ENCODE measurements around the gene MEF2C. TPM values are rescaled to one million over a fixed set of nuclear protein-coding genes. Genes with fewer than 3 reads are reported as not detected.

MEF2C gene
- total and polyA plus RNA-seq, 2 experiments from 2014 or later, result 0.97 to 1.6 TPM

DNA sequence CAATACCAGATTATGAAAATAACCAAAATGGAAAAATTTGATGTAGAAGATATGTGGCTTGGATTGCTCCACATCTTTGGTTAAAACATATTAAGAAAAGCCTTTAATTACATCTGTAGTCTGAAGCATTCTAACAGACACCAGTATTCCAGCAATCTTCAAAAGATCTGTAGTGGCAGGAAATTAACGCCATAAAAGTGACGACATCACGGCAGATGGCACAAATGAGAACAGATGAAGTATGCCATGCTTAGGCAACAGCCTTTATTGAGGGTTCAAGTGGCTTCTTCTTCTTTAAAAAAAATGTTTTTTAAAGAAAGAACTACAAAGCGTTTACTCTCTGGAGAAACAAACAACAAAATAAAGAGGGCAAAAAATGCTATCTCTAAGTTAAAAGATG lies 164.2 kb downstream of the MEF2C start (continued):
- TF ChIP-seq, protein P1, sequence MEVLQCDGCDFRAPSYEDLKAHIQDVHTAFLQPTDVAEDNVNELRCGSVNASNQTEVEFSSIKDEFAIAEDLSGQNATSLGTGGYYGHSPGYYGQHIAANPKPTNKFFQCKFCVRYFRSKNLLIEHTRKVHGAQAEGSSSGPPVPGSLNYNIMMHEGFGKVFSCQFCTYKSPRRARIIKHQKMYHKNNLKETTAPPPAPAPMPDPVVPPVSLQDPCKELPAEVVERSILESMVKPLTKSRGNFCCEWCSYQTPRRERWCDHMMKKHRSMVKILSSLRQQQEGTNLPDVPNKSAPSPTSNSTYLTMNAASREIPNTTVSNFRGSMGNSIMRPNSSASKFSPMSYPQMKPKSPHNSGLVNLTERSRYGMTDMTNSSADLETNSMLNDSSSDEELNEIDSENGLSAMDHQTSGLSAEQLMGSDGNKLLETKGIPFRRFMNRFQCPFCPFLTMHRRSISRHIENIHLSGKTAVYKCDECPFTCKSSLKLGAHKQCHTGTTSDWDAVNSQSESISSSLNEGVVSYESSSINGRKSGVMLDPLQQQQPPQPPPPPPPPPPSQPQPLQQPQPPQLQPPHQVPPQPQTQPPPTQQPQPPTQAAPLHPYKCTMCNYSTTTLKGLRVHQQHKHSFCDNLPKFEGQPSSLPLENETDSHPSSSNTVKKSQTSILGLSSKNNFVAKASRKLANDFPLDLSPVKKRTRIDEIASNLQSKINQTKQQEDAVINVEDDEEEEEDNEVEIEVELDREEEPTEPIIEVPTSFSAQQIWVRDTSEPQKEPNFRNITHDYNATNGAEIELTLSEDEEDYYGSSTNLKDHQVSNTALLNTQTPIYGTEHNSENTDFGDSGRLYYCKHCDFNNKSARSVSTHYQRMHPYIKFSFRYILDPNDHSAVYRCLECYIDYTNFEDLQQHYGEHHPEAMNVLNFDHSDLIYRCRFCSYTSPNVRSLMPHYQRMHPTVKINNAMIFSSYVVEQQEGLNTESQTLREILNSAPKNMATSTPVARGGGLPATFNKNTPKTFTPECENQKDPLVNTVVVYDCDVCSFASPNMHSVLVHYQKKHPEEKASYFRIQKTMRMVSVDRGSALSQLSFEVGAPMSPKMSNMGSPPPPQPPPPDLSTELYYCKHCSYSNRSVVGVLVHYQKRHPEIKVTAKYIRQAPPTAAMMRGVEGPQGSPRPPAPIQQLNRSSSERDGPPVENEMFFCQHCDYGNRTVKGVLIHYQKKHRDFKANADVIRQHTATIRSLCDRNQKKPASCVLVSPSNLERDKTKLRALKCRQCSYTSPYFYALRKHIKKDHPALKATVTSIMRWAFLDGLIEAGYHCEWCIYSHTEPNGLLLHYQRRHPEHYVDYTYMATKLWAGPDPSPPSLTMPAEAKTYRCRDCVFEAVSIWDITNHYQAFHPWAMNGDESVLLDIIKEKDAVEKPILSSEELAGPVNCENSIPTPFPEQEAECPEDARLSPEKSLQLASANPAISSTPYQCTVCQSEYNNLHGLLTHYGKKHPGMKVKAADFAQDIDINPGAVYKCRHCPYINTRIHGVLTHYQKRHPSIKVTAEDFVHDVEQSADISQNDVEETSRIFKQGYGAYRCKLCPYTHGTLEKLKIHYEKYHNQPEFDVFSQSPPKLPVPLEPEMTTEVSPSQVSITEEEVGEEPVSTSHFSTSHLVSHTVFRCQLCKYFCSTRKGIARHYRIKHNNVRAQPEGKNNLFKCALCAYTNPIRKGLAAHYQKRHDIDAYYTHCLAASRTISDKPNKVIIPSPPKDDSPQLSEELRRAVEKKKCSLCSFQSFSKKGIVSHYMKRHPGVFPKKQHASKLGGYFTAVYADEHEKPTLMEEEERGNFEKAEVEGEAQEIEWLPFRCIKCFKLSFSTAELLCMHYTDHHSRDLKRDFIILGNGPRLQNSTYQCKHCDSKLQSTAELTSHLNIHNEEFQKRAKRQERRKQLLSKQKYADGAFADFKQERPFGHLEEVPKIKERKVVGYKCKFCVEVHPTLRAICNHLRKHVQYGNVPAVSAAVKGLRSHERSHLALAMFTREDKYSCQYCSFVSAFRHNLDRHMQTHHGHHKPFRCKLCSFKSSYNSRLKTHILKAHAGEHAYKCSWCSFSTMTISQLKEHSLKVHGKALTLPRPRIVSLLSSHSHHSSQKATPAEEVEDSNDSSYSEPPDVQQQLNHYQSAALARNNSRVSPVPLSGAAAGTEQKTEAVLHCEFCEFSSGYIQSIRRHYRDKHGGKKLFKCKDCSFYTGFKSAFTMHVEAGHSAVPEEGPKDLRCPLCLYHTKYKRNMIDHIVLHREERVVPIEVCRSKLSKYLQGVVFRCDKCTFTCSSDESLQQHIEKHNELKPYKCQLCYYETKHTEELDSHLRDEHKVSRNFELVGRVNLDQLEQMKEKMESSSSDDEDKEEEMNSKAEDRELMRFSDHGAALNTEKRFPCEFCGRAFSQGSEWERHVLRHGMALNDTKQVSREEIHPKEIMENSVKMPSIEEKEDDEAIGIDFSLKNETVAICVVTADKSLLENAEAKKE (CRISPR knock-in tag; IDR thresholded peaks at IDR 0.05), result no peak
- TF ChIP-seq JUNB (IDR thresholded peaks at IDR 0.05; ENCODE audit: unreplicated experiment), result no peak
- TF ChIP-seq STAT1 (IDR thresholded peaks at IDR 0.05; ENCODE audit: unreplicated experiment), result no peak

DNA sequence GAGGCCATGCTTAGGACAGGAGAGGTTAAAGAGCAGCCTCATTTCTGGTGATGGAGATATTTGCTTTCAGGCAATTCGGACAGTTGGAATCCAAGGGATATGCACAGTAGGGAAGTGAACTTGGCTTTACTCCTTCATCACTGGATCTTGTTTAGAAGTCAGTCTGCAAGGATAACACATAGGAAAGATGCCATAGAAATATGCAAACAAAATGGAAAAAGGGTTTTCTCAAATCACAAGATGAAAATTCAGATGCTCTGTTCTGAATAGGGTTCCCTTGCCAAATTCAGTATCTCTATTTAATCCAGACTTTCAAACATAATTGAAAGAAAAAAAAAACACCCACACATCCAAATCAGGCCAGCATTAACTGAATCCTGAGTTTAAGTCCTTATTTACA lies 166.9 kb downstream of the MEF2C start:
- H3F3A ChIP-seq (replicated peaks; ENCODE audit: low read depth), result no peaks in the 10 kb centered on the region
- H3K36me3 Mint-ChIP-seq (ENCODE audit: low read depth), result no peaks in the 10 kb centered on the region
- H3K4me3 ChIP-seq, result no peak overlapping the region
- H3K27me3 ChIP-seq (ENCODE audit: insufficient read depth), result no peaks in the 10 kb centered on the region
- H2AFZ ChIP-seq, result no peak overlapping the region
- H3K4me3 Mint-ChIP-seq, result no peak overlapping the region
- H3K36me3 ChIP-seq (ENCODE audit: insufficient read depth), result no peaks in the 10 kb centered on the region
- H3K9me3 Mint-ChIP-seq, result no peaks in the 10 kb centered on the region
- DNase-seq (ENCODE audit: low spot score) (no peak), ATAC-seq (no peak)
- no peaks in the 10 kb centered on the region for H3K79me2 ChIP-seq (replicated peaks; ENCODE audit: insufficient read depth)
- H3K4me1 ChIP-seq (ENCODE audit: insufficient read depth), result peaks cover 5% of the 10 kb centered on the region
- no peak overlapping the region for H3K27ac ChIP-seq (ENCODE audit: low read depth)
- H3K9me2 ChIP-seq (ENCODE audit: insufficient read depth), result no peaks in the 10 kb centered on the region
- TF ChIP-seq POLR2AphosphoS5 (IDR thresholded peaks at IDR 0.05; ENCODE audit: low read depth) (no peak), NANOG (IDR thresholded peaks at IDR 0.05; ENCODE audit: borderline replicate concordance) (no peak)
- TF ChIP-seq, protein P2, sequence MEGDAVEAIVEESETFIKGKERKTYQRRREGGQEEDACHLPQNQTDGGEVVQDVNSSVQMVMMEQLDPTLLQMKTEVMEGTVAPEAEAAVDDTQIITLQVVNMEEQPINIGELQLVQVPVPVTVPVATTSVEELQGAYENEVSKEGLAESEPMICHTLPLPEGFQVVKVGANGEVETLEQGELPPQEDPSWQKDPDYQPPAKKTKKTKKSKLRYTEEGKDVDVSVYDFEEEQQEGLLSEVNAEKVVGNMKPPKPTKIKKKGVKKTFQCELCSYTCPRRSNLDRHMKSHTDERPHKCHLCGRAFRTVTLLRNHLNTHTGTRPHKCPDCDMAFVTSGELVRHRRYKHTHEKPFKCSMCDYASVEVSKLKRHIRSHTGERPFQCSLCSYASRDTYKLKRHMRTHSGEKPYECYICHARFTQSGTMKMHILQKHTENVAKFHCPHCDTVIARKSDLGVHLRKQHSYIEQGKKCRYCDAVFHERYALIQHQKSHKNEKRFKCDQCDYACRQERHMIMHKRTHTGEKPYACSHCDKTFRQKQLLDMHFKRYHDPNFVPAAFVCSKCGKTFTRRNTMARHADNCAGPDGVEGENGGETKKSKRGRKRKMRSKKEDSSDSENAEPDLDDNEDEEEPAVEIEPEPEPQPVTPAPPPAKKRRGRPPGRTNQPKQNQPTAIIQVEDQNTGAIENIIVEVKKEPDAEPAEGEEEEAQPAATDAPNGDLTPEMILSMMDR (conservative IDR thresholded peaks at IDR 0.05; ENCODE audit: low read depth in 2 of 2), result no peak
- TF ChIP-seq, protein P3, sequence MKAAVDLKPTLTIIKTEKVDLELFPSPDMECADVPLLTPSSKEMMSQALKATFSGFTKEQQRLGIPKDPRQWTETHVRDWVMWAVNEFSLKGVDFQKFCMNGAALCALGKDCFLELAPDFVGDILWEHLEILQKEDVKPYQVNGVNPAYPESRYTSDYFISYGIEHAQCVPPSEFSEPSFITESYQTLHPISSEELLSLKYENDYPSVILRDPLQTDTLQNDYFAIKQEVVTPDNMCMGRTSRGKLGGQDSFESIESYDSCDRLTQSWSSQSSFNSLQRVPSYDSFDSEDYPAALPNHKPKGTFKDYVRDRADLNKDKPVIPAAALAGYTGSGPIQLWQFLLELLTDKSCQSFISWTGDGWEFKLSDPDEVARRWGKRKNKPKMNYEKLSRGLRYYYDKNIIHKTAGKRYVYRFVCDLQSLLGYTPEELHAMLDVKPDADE (IDR thresholded peaks at IDR 0.05), result no peak
- peaks cover 3% of the 10 kb centered on the region; the same call in 2 of the 3 replicates for H3K4me1 Mint-ChIP-seq
- no peaks in the 10 kb centered on the region for H4K20me1 ChIP-seq (replicated peaks; ENCODE audit: insufficient read depth)
- no peak overlapping the region for H3K27ac Mint-ChIP-seq
- H3K4me2 ChIP-seq, result no peak overlapping the region
- no peaks in the 10 kb centered on the region for H3K27me3 Mint-ChIP-seq (ENCODE audit: insufficient read depth, low read depth, poor library complexity)
